ENCODE data around the gene LYST. TPM values are rescaled to one million over a fixed set of nuclear protein-coding genes. Genes with fewer than 3 reads are reported as not detected.

Gene LYST
- total and polyA plus RNA-seq, 2 of the 4 experiments (the other 2 are of a cell fraction), result 2.2 to 7.2 TPM

GRCh38 chr1:235617140-235617539 lies 249.6 kb downstream of the LYST start:
- Histone ChIP-seq H2BK120ac (ENCODE audit: low read depth, low read length) (0 out of 2 replicates have a peak overlapping the region, but pooled peaks have one; percentile 16), H3K9me1 (ENCODE audit: insufficient read depth, low read length) (peaks cover 6% of the 10 kb centered on the region; the same call in 1 of the 2 replicates), H2AK5ac (ENCODE audit: low read depth, low read length) (peak overlapping the region; percentile 3; the same call in 1 of the 2 replicates), H3K4me3 (ENCODE audit: insufficient read depth, low read depth, low read length) (no peak overlapping the region), H3K27ac (ENCODE audit: insufficient read depth, low read length) (no peak overlapping the region), H3K23ac (ENCODE audit: low read depth, low read length) (no peak overlapping the region), H3K14ac (replicated peaks; ENCODE audit: low read depth, low read length) (no peak overlapping the region), H3K18ac (ENCODE audit: low read depth, low read length) (no peak overlapping the region), H4K5ac (ENCODE audit: low read depth, low read length) (no peak overlapping the region), H3K4ac (ENCODE audit: low read depth, low read length) (no peak overlapping the region), H4K20me1 (ENCODE audit: insufficient read depth, low read length) (no peaks in the 10 kb centered on the region), H2BK15ac (ENCODE audit: low read depth, low read length) (no peak overlapping the region), H2BK5ac (ENCODE audit: low read depth, low read length, poor library complexity, severe bottlenecking) (no peak overlapping the region), H3K9me3 (ENCODE audit: control insufficient read depth, insufficient read depth, low read length) (no peaks in the 10 kb centered on the region), H3K56ac (ENCODE audit: extremely low read depth, insufficient read depth, low read length) (no peak overlapping the region), H3K36me3 (ENCODE audit: control insufficient read depth, insufficient read depth, low read length) (no peaks in the 10 kb centered on the region), H3K9ac (ENCODE audit: low read depth, low read length) (no peak overlapping the region), H3K4me1 (ENCODE audit: control insufficient read depth, insufficient read depth, low read length) (peaks cover 10% of the 10 kb centered on the region), H3K4me2 (ENCODE audit: low read depth, low read length) (no peak overlapping the region), H4K91ac (ENCODE audit: insufficient read depth, low read depth, low read length) (peak overlapping the region; percentile 49; the same call in 1 of the 2 replicates), H2AFZ (replicated peaks; ENCODE audit: low read length, poor library complexity) (no peak overlapping the region), H3K27me3 (ENCODE audit: control insufficient read depth, insufficient read depth, low read length) (no peaks in the 10 kb centered on the region; the same call in 1 of the 2 replicates), H2BK20ac (ENCODE audit: low read depth, low read length) (0 out of 2 replicates have a peak overlapping the region, but pooled peaks have one; percentile 1), H4K8ac (ENCODE audit: low read depth in 2 of 2, low read length in 2 of 2) (no peak overlapping the region), H3K79me1 (ENCODE audit: low read depth in 1 of 2, low read length in 2 of 2) (no peaks in the 10 kb centered on the region), H2AK9ac (replicated peaks; ENCODE audit: low read depth, low read length, poor library complexity) (no peak overlapping the region)
- 87% methylated on average over 2 of the region's 3 CpGs; no CpG with 5 or more reads in 1 of the 2 experiments for WGBS, 2 experiments (ENCODE audit: extremely low coverage in 2 of 2, insufficient read length in 1 of 2)
- in situ Hi-C loops (cut with MboI; ENCODE audit: low sequenced_read_pairs), result no loop called here
- ChIA-PET POLR2A (ENCODE audit: unreplicated experiment) (no interaction called here), CTCF (interaction anchor here (0.7 to 1.2 kb wide), 3 partner anchors 11 to 16 kb away, joined by 3 to 4 read pairs (median 3); no protein-coding TSS in a partner anchor)
- BruUV-seq (replicated peaks), result no TSS peak
- dilution Hi-C loops (cut with HindIII; ENCODE audit: low sequenced_read_pairs, unreplicated experiment), result no loop called here
- DNase-seq (no peak), ATAC-seq (ENCODE audit: low read depth) (no peak)
- intact Hi-C loops (cut with micrococcal nuclease), result loop anchor here (5.0 kb wide), 1 partner anchor 105 kb away; no protein-coding TSS in a partner anchor
- no peak for TF ChIP-seq SMC3 (IDR thresholded peaks at IDR 0.05; ENCODE audit: low read depth, low read length)
- TF ChIP-seq RCOR1 (IDR thresholded peaks at IDR 0.05; ENCODE audit: insufficient replicate concordance, low read length), result no peak
- TF ChIP-seq, protein P1, sequence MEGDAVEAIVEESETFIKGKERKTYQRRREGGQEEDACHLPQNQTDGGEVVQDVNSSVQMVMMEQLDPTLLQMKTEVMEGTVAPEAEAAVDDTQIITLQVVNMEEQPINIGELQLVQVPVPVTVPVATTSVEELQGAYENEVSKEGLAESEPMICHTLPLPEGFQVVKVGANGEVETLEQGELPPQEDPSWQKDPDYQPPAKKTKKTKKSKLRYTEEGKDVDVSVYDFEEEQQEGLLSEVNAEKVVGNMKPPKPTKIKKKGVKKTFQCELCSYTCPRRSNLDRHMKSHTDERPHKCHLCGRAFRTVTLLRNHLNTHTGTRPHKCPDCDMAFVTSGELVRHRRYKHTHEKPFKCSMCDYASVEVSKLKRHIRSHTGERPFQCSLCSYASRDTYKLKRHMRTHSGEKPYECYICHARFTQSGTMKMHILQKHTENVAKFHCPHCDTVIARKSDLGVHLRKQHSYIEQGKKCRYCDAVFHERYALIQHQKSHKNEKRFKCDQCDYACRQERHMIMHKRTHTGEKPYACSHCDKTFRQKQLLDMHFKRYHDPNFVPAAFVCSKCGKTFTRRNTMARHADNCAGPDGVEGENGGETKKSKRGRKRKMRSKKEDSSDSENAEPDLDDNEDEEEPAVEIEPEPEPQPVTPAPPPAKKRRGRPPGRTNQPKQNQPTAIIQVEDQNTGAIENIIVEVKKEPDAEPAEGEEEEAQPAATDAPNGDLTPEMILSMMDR (conservative IDR thresholded peaks at IDR 0.05; ENCODE audit: low read depth, low read length), result no peak
- TF ChIP-seq BHLHE40 (IDR thresholded peaks at IDR 0.05; ENCODE audit: low read depth, low read length), result no peak
- TF ChIP-seq MAFK (IDR thresholded peaks at IDR 0.05; ENCODE audit: low read depth, low read length), result no peak
- no peak for TF ChIP-seq POLR2A (IDR thresholded peaks at IDR 0.05; ENCODE audit: low read depth, low read length)
- no peak for TF ChIP-seq USF2 (IDR thresholded peaks at IDR 0.05; ENCODE audit: low read depth, low read length)
- TF ChIP-seq MAZ (IDR thresholded peaks at IDR 0.05; ENCODE audit: borderline replicate concordance, low read depth, low read length), result no peak
- no peak for TF ChIP-seq MXI1 (IDR thresholded peaks at IDR 0.05; ENCODE audit: borderline replicate concordance, low read depth, low read length)
- TF ChIP-seq ELK1 (IDR thresholded peaks at IDR 0.05; ENCODE audit: borderline replicate concordance, low read depth, low read length), result no peak
- TF ChIP-seq CHD1 (IDR thresholded peaks at IDR 0.05; ENCODE audit: low read depth, low read length), result no peak
- no peak for TF ChIP-seq RAD21 (IDR thresholded peaks at IDR 0.05; ENCODE audit: low read length)
- TF ChIP-seq FOS (IDR thresholded peaks at IDR 0.05; ENCODE audit: low read depth, low read length), result no peak
- no peak for TF ChIP-seq CEBPB (IDR thresholded peaks at IDR 0.05; ENCODE audit: low read depth, low read length)
- TF ChIP-seq RFX5 (IDR thresholded peaks at IDR 0.05; ENCODE audit: low read depth, low read length), result no peak
- TF ChIP-seq NFE2L2 (IDR thresholded peaks at IDR 0.05; ENCODE audit: low read depth, low read length), result no peak

Data from IMR-90 (cell line).